Psoas muscle (tissue), 8 donors: ENCODE data around the gene ATG7. TPM values are rescaled to one million over a fixed set of nuclear protein-coding genes. Genes with fewer than 3 reads are reported as not detected.

Experiments used
- ATAC-seq, 4 donors: fragments of 200-7000 bp; cut with Tn5 transposase; one replicate each; pipeline ENCODE4 v1.9.1; 2020; ENCODE audit warnings: moderate library complexity in 3 of 4, mild to moderate bottlenecking in 2 of 4
- DNase-seq, 2 donors: peaks; one replicate each; pipeline ENCODE4 v3.0.0-alpha.2; 2020
- H3K27ac ChIP-seq: fragments of 200-600 bp; one replicate; pipeline ENCODE4 v1.8.0; 2022
- H3K27me3 ChIP-seq, 3 donors: fragments of 200-600 bp in 1 of 3; one replicate each; pipeline versions ENCODE4 v1.6.1 to v1.8.0; 2013 to 2022; ENCODE audit warnings: low read length in 2 of 3, mild to moderate bottlenecking in 2 of 3, moderate library complexity in 1 of 3; ENCODE audit not compliant: insufficient read depth in 3 of 3
- H3K36me3 ChIP-seq, 2 donors: fragments of 200-600 bp in 1 of 2; one replicate each; pipeline versions ENCODE4 v1.6.1 to v1.8.0; 2013 to 2022; ENCODE audit warnings: low read depth in 1 of 2, mild to moderate bottlenecking in 1 of 2, moderate library complexity in 1 of 2; ENCODE audit not compliant: insufficient read depth in 1 of 2
- H3K4me1 ChIP-seq: fragments of 200-600 bp; one replicate; pipeline ENCODE4 v1.8.0; 2022
- H3K4me3 ChIP-seq: fragments of 200-600 bp; one replicate; pipeline ENCODE4 v1.8.0; 2022; ENCODE audit warnings: mild to moderate bottlenecking
- H3K9me3 ChIP-seq: fragments of 200-600 bp; one replicate; pipeline ENCODE4 v1.8.0; 2022
- CTCF ChIP-seq: fragments of 200-600 bp; IDR thresholded peaks from one replicate; pipeline ENCODE4 v1.8.0; 2022; ENCODE audit warnings: antibody characterized with exemption
- WGBS, 3 donors: extraction: QIAGEN DNeasy Blood & Tissue Kit; methylation state at CpG; one replicate each; pipeline versions ENCODE4 v1.1.6 to v1.1.7; 2013; 5-methylcytosine and 5-hydroxymethylcytosine counted together
- intact Hi-C, 2 donors: fragments of 100-400 bp; cut with DNase I; formaldehyde crosslinking; loops; one replicate each; pipeline versions ENCODE4 v1.11.0 to v1.14.2; 2022
- polyA plus RNA-seq, 3 donors: library from polyadenylated mRNA; stranded (reverse); fragments of 200-250 nt; gene quantifications; one replicate each; pipeline ENCODE4 v1.2.3, GENCODE V29; 2013
- total RNA-seq, 4 donors: library from RNA; stranded (reverse); fragmentation: NEBNext Ultra II Directional in 2 of 4; extraction: Animal tissue kit (Norgen Biotek cat#: 25700) in 2 of 4; gene quantifications; one replicate each; pipeline versions ENCODE4 v1.2.1 to v1.2.4, GENCODE V29; 2021 to 2023
- donor health status: healthy with polysubstance abuse.
- donor health status: DM: no; HTN: no; CAD: no; lungs with moderate emphysema.
- donor health status: Bipolar disorder and iron deficiency.
- donor health status: healthy.
- donor health status: DM: yes; HTN: yes; CAD: no.
- donor health status: DM: no; HTN: no; CAD: no.
- donor health status: DM: no; HTN: no; CAD: no.
- donor health status: DM: yes; HTN: yes; CAD: no.

The ATG7 gene
- total and polyA plus RNA-seq, 7 donors: 5.9 to 15.0 (median 13.5) TPM

DNA sequence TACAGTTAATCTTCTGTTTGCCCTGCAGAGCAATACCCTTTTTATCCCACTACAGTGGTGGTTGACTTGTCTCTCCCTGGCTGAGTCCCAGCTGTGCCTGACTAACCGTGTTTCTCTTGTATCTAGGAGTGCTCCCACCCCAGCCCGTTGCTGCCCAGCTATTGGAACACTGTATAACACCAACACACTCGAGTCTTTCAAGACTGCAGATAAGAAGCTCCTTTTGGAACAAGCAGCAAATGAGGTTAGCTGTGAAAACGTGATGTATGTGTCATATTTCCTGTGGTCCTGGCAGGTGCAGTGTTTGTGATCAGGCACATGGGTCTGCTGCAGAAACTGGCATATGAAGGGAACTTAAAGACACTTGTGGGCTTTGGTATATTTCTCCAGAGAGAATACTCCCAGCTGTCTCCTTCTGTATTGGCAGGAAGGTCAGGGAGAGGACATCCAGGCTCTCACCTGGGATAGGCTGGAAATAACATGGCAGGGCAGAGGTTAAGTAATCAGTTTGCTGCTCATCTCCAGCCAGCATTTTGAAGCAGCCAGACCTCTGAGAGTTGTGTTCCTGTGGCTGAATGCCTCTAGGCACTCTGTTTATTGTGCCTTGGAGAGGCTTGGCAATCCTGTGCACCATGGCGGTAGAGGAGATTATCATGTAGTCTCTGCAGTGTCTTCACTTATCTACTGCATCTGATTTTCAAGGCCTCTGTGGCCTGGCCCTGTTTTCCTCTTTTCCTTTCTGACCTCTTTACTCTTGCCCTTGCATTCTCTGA lies 34.8 kb downstream of the ATG7 start:
- 59 to 70% (median 62%) methylated on average over 5 of the region's 5 CpGs for WGBS, 3 donors
- peaks cover 13% of the 10 kb centered on the region for H3K4me1 ChIP-seq
- peak overlapping the region; percentile 36 for H3K27ac ChIP-seq
- peaks cover 13 to 75% of the 10 kb centered on the region in 2 donors for H3K36me3 ChIP-seq
- H3K27me3 ChIP-seq: no peaks in the 10 kb centered on the region
- no peaks in the 10 kb centered on the region for H3K9me3 ChIP-seq
- DNase-seq: no peak
- intact Hi-C loops: no loop called here
- ATAC-seq: no peak
- TF ChIP-seq CTCF: no peak
- no peak overlapping the region for H3K4me3 ChIP-seq

DNA sequence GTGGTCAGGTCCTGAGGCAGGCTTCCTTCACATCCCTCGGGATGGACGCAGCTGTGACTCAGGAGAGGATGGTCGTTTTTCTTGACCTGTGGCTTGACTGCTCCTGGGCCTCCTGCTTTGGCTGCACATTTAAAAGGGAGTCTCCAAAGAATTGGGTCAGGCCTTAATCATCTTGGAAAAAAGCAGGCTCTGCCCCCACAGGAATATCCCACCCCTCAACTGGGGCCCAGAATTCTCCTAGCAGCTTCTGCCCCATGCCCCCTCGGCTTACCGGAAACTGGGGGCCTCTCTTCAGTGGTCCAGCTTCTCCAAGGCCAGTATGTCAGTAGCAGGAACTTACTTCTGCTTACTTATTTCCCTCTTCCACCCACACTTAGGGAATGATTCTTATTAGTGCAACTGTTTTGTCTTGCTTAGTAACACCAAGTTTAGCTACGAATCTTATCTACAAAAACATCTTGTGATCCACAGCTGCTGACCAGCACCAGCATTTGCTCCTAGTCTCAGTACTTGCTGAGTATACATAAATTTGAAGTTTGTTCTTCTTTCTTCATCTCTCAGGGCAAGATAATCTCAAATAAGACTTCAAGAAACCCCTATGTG lies 35.7 kb downstream of the ATG7 start:
- DNase-seq (no peak), ATAC-seq (no peak)
- Histone ChIP-seq H3K9me3 (no peaks in the 10 kb centered on the region), H3K4me3 (no peak overlapping the region), H3K36me3 (peaks cover 13 to 74% of the 10 kb centered on the region in 2 donors), H3K4me1 (peaks cover 13% of the 10 kb centered on the region), H3K27ac (peak overlapping the region; percentile 36), H3K27me3 (no peaks in the 10 kb centered on the region)
- TF ChIP-seq CTCF: no peak
- intact Hi-C loops: no loop called here
- 71 to 80% (median 77%) methylated on average over 6 of the region's 6 CpGs for WGBS, 3 donors

- H3K27me3 ChIP-seq: no peaks in the 10 kb centered on the region
- peaks cover 10% of the 10 kb centered on the region for H3K4me1 ChIP-seq
- ATAC-seq (no peak), DNase-seq (no peak)
- no peak overlapping the region for H3K4me3 ChIP-seq
- H3K27ac ChIP-seq: no peak overlapping the region
- no peak for TF ChIP-seq CTCF
- intact Hi-C loops: no loop called here
- H3K36me3 ChIP-seq: peaks cover 12 to 87% of the 10 kb centered on the region in 2 donors
- no peaks in the 10 kb centered on the region for H3K9me3 ChIP-seq
- WGBS, 3 donors: 83 to 84% (median 84%) methylated on average over 5 of the region's 5 CpGs
These were observed 38.1 kb downstream of the ATG7 start for GRCh38 chr3:11310258-11310657.

DNA sequence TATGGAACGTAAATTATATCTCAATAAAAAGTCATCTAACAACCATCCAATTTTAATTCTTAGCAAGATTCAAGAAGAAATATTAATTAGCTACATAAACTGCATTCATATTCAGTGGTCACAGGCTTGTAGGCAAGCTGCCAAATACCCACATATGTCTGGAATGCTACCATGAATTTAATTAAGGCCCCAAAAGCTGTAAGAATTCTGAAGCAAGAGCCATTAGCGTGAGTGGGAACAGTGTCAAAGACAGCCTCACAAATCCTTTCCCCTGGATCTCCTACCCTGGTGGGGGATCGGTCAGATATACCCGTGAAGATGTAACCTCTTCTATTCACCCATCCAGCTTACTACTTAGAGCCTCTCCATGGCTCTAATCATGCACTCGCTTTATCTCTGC lies 40.0 kb downstream of the ATG7 start:
- intact Hi-C loops: no loop called here
- no peak for TF ChIP-seq CTCF
- Histone ChIP-seq H3K9me3 (no peaks in the 10 kb centered on the region), H3K4me1 (no peaks in the 10 kb centered on the region), H3K27ac (no peak overlapping the region), H3K4me3 (no peak overlapping the region), H3K27me3 (no peaks in the 10 kb centered on the region), H3K36me3 (peaks cover 8 to 98% of the 10 kb centered on the region in 2 donors)
- 84 to 91% (median 91%) methylated on average over 5 of the region's 5 CpGs for WGBS, 3 donors
- DNase-seq (no peak), ATAC-seq (no peak)
